Activated CD8-positive, alpha-beta memory T cell treated with anti-CD3 and anti-CD28 coated beads for 48 hours (primary cell): Measurements from ENCODE around the gene IGSF11.
"Not testable (repeated sequence)": the region's sequence is repeated elsewhere in the genome, so short reads cannot be mapped to it uniquely, and the experiment has no call there.

ENCODE experiments used
- DNase-seq, 3 experiments: peaks; one replicate each; pipeline ENCODE4 v3.0.0-alpha.2; 2020; ENCODE audit warnings: low read depth in 2 of 3, low spot score in 2 of 3

IGSF11 gene

GRCh38 chr3:118990823-118991560 lies 43.7 kb downstream of the IGSF11 start:
- DNase-seq: no peak

DNA sequence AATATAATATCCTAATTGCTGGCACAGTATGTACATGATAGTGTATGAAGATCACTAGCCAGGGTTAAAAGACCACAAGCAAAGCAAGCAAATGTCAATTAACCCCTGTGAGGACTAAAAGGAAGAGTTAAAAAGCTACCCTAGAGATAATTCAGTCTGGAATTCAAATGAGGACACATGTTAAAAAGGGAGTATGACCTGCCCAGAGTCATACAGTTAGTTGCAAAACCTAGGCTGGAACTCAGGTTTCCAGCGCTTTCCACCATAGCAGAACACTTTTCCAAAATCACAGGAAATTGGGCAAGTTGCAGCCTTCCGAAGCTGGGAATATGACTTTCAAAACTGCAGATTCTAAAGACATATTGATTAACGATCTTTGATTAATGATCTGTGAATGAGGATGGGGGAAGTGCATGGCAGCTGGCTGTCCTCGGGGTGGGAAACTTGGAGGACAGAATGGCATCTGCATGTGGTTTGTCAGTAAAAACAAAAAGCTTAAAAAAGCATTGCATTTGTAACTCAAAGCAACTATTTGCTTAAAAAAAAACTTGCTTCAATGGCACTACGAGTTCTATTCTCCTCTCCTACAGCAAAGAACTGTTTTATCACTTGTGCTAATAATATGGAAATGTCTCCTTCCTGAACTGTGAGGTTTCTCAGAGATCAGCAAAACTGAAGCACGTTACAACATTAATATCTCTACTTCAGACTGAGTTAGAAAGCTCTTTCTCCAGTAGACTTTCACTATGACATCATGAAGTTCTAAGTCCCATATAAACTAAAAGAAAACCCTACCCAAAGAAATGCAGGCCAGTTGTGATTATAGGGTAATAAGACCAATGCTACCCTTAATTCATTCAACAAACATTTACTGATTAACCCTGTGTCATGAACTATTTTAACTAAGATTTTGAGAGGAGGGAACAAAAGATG lies 46.2 kb downstream of the IGSF11 start:
- no peak for DNase-seq

- no peak for DNase-seq
Measured at GRCh38 chr3:118987477-118987876, 47.2 kb downstream of the IGSF11 start.

DNA sequence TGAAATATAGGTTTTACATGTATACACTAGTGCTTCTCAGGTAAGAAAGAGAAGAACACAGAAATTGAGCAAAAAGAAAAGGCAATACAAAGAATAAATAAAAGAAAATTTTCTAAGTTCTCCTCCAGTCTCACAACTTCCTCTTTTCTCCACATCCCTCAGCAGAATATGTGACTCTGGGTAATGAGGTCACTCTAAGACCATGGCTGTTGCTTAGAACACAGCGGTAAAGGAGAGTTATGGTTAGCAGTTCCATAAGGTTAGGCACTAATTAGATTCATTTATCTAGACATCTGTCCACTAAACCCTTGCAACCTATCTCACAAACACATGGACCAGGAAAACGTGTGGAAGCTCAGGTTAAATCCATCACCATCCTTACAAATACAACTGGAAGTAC lies 47.9 kb downstream of the IGSF11 start:
- no peak for DNase-seq

DNA sequence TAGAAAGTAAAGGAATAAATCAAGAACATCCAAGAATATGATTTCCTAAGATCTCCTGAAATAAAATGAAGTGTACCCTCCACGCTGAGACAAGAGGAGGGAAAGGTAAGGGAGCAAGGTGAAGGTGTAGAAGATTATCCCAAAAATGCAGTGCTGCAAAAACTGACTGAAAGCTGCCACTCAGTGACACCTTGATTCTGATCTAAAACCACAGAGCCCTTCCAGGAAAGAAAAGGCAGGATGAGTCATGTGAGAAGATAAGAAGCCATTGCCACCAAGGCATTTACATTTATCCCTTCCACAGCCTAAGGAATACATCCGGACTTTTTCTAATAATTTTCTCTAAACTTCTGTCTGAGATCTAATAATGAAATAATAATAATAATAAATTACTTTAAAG lies 49.9 kb downstream of the IGSF11 start:
- DNase-seq: no peak

- no peak for DNase-seq
Measured at GRCh38 chr3:118981494-118982134, 53.0 kb downstream of the IGSF11 start.

DNA sequence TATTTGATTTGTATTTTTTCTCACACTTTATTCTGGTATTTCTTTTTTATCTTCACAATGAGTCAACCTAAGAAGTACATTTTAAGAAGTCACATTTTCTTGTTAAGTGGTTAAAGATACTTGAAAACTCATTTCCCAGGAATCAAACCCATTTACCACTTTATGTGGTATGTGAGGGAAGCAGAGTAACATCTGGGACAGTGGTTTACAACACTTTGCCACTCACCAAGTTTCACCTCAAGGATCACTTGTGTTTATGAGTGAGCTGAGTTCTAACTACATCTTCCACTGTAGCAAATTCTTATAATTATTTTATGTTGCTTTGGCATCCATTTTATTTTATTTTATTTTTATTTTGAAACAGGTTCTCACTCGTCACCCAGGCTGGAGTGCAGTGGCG lies 53.8 kb downstream of the IGSF11 start:
- no peak for DNase-seq

- no peak for DNase-seq
Measured at GRCh38 chr3:118978393-118978758, 56.3 kb downstream of the IGSF11 start.

DNA sequence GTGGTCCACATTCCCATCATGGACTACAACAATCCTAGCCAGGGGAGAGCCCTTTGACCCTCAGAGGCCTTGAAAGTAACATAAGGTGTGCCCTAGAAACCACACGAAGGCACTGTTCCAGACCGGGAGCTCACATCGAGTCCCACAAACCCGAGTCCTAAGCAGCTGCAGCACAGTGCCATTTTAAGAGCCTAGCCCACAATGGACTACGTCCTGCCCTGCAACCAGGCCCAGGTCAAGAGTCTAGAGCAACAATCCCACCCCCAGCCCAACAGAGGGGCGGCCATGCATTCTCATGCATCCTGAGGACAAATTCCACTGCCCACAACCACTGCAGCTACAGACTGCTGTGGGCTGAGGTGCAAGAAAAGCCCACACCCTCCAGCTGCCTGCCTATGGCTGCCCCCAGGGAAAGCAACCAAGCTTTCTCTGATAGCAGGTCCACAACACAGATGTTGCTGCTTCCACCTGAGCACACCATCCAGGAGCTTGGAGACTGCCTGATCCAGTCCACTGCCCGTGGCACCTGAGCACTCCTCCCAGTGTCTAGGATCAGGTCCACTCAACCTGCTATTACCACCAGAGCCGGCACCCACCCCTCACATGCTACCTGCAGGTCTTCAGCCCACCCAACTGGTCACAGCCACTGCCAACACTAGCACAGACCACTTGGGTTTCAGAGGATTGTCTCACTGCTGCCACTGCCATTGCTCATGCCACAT lies 56.8 kb downstream of the IGSF11 start:
- no peak for DNase-seq

DNA sequence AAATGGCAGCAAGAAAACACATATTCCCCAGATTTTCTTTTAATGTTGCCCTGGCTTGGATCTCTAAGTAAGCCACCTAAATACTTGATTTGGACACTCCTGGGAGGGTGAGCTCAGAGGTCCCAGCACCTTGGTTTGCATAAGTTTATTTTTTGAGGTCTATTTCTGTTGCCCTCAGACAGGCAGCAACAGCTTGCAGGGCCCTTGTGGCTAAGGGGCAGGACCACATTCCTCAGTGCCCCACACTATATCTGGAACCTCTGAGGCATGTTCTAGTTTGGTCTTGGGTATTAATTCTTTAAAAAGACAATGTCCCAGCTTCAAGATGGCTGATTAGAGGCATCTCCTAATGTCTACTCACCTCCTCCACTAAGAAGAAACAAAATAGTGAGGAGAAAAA lies 57.5 kb downstream of the IGSF11 start:
- no peak for DNase-seq

GRCh38 chr3:118975476-118975875 lies 59.2 kb downstream of the IGSF11 start:
- DNase-seq: not testable (repeated sequence)

- DNase-seq: no peak
Measured at GRCh38 chr3:118974356-118975097, 60.1 kb downstream of the IGSF11 start.

- DNase-seq: no peak
Measured at GRCh38 chr3:118973050-118973449, 61.6 kb downstream of the IGSF11 start.

DNA sequence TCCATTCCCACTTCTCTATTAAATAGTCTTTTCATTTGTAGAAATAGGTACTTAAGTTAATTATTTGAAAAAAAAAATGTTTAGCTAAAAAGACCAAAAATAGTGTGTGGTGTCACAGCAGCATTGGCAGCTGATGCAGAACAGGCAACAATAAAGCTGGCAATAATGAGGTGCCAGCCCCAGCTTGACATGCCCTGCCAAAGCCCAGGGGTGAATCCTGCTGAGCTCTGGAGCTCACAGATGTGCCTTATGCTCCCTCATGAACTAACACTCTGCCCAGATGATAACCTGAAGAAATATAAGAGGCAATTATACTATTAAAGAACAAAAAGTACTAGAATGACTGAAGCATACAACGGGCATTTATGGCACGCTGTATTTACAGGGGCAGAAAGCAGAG lies 63.8 kb downstream of the IGSF11 start:
- DNase-seq: no peak

DNA sequence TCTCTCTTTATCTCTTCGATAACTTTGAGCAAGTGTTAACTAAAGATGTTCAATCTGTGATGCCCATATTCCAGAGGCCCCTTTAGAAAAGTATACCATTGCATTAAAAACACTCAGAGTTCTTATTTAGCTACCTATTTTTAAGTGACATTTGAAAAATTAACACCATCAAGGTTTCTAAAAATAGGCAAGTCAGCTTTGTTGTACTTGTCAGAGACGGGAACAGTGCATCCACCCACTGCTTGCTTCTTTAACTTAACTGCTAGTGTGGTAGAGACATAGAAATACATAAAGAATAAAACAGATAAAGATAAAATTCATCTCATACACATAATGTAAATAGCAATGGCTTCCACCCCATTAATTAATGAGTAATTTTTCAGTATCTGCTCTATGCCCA lies 66.0 kb downstream of the IGSF11 start:
- DNase-seq: no peak

- DNase-seq: no peak
Measured at GRCh38 chr3:118968111-118968510, 66.5 kb downstream of the IGSF11 start.

- DNase-seq: no peak
Measured at GRCh38 chr3:118966700-118967099, 67.9 kb downstream of the IGSF11 start.

DNA sequence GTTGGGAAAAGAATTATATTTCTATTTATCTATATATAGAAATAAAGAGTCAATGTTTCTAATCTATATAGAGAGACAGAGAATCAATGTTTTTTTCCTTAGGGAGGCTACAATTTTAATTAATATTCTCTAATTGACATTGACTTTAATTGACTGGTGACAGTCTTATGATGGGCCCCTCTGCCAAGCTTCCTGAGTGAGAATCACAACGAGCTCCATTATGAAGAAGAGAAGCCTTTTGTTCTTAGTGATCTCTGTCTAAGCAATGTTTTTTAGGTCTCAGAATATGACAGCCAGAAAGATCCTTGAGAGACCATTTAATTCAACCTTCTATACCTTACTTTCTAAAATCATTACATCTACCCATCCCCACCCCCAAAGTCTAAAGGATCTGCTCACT lies 70.9 kb downstream of the IGSF11 start:
- DNase-seq: no peak

- no peak for DNase-seq
Measured at GRCh38 chr3:118960876-118961450, 73.7 kb downstream of the IGSF11 start.

DNA sequence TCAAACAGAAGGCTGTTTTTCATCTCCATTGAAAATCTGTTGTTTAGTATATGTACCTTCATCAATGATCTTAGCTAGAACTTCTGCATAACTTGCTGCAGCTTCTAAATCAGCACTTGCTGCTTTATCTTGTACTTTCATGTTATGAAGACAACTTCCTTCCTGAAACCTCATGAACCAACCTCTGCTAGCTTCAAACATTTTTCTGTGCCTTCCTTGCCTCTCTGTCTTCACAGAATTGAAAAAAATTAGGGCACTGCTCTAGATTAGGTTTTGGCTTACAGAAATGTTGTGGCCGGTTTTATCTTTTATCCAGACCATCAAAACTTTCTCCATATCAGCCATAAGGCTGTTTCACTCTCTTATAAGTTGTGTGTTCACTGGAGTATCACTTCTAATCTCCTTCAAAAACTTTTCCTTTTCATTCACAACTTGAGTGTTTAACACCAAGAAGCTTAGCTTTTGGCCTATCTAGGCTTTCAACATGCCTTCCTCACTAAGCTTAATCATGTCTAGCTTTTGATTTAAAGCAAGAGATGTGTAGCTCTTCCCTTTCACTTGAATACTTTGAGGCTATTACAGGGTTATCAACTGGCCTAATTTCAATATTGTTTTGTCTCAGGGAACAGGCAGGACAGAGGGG lies 78.6 kb downstream of the IGSF11 start:
- no peak for DNase-seq
